Measurements from ENCODE around the gene CORO2B. TPM values are rescaled to one million over a fixed set of nuclear protein-coding genes. Genes with fewer than 3 reads are reported as not detected.

Gene CORO2B
- total and polyA plus RNA-seq, 2 experiments from 2014 or later = 1.6 to 4.6 TPM

GRCh38 chr15:68632101-68632500 is 53.3 kb downstream of the CORO2B start:
- Mint-ChIP-seq H3K9me3 (no peaks in the 10 kb centered on the region), H3K27me3 (ENCODE audit: insufficient read depth, low read depth, poor library complexity) (peaks cover 8% of the 10 kb centered on the region), H3K27ac (no peak overlapping the region), H3K36me3 (ENCODE audit: low read depth) (no peaks in the 10 kb centered on the region), H3K4me3 (no peak overlapping the region), H3K4me1 (peaks cover 18% of the 10 kb centered on the region)
- no peak overlapping the region for H3K4me2 ChIP-seq
- DNase-seq (ENCODE audit: low spot score) = no peak
- no peak overlapping the region for H3K27ac ChIP-seq (ENCODE audit: low read depth)
- H3K27me3 ChIP-seq (ENCODE audit: insufficient read depth) = no peaks in the 10 kb centered on the region
- H3K4me1 ChIP-seq (ENCODE audit: insufficient read depth) = peaks cover 2% of the 10 kb centered on the region; the same call in 1 of the 2 replicates
- no peak overlapping the region for H2AFZ ChIP-seq
- no peaks in the 10 kb centered on the region for H3F3A ChIP-seq (replicated peaks; ENCODE audit: low read depth)
- H3K36me3 ChIP-seq (ENCODE audit: insufficient read depth) = no peaks in the 10 kb centered on the region
- H4K20me1 ChIP-seq (replicated peaks; ENCODE audit: insufficient read depth) = no peaks in the 10 kb centered on the region
- no peaks in the 10 kb centered on the region for H3K79me2 ChIP-seq (replicated peaks; ENCODE audit: insufficient read depth)
- no peaks in the 10 kb centered on the region for H3K9me2 ChIP-seq (ENCODE audit: insufficient read depth)
- TF ChIP-seq ZNF114 (CRISPR knock-in tag; IDR thresholded peaks at IDR 0.05) = no peak
- TF ChIP-seq CREB1 (CRISPR knock-in tag; IDR thresholded peaks at IDR 0.05; ENCODE audit: low read depth) = no peak
- H3K4me3 ChIP-seq = no peak overlapping the region
- ATAC-seq = no peak

DNA sequence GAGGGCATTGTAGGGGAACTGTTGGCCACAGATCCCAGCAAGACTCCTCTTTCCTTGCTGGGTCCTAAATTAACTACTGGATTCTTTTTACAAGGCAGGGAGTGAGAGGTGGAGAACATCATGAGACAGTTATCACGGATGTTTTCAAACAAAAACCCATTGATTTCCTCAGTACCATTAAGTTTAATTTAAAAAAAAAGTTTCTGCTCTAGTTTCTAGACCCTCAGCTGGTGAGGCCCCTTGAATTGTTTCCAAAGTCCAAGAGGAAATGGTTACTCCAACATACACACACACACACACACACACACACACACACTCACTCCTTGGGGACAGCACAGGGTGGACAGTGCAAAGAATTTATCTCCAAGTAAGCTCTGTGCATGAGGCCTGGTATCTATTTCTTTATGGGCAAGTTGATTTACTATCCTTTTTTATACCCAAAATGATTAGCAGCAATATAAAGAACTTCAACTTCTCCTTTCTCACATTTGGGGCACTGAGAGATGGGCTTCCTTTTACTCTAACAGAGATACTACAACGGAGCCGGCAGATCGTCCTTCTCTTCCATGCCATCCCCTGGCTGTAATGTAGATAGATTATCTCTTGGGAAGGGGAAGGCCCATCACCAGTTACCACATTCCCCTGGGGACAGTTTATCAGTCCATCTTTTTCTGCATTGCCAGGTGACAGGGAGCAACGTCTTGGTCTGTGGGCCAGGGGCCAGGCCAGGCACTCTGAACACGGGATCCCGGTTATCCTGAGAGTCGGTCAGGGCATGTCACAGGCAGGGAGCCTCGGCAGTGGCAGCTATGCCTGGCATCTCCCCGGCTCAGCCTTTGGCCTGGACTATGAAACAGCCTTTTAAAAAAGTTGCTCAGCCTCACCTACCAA is 54.7 kb downstream of the CORO2B start:
- ATAC-seq (no peak), DNase-seq (ENCODE audit: low spot score) (no peak)
- Histone ChIP-seq H4K20me1 (replicated peaks; ENCODE audit: insufficient read depth) (no peaks in the 10 kb centered on the region), H3F3A (replicated peaks; ENCODE audit: low read depth) (no peaks in the 10 kb centered on the region), H3K27me3 (ENCODE audit: insufficient read depth) (no peaks in the 10 kb centered on the region), H3K4me1 (ENCODE audit: insufficient read depth) (no peaks in the 10 kb centered on the region; the same call in 1 of the 2 replicates), H3K4me2 (no peak overlapping the region), H3K9me2 (ENCODE audit: insufficient read depth) (no peaks in the 10 kb centered on the region), H3K36me3 (ENCODE audit: insufficient read depth) (no peaks in the 10 kb centered on the region), H3K4me3 (no peak overlapping the region), H2AFZ (no peak overlapping the region), H3K27ac (ENCODE audit: low read depth) (no peak overlapping the region), H3K79me2 (replicated peaks; ENCODE audit: insufficient read depth) (no peaks in the 10 kb centered on the region)
- Mint-ChIP-seq H3K9me3 (no peaks in the 10 kb centered on the region), H3K36me3 (ENCODE audit: low read depth) (no peaks in the 10 kb centered on the region), H3K4me1 (peaks cover 17% of the 10 kb centered on the region), H3K4me3 (no peak overlapping the region), H3K27me3 (ENCODE audit: insufficient read depth, low read depth, poor library complexity) (peaks cover 8% of the 10 kb centered on the region), H3K27ac (no peak overlapping the region)
- TF ChIP-seq CREB1 (CRISPR knock-in tag; IDR thresholded peaks at IDR 0.05; ENCODE audit: low read depth) = no peak
- no peak for TF ChIP-seq POLR2AphosphoS5 (IDR thresholded peaks at IDR 0.05; ENCODE audit: low read depth)
- TF ChIP-seq NANOG (IDR thresholded peaks at IDR 0.05; ENCODE audit: borderline replicate concordance) = no peak
- no peak for TF ChIP-seq ZNF331 (CRISPR knock-in tag; IDR thresholded peaks at IDR 0.05; ENCODE audit: low read depth)
- TF ChIP-seq STAT1 (IDR thresholded peaks at IDR 0.05; ENCODE audit: unreplicated experiment) = no peak
- TF ChIP-seq ETS1 (IDR thresholded peaks at IDR 0.05) = no peak
- TF ChIP-seq, protein P1, sequence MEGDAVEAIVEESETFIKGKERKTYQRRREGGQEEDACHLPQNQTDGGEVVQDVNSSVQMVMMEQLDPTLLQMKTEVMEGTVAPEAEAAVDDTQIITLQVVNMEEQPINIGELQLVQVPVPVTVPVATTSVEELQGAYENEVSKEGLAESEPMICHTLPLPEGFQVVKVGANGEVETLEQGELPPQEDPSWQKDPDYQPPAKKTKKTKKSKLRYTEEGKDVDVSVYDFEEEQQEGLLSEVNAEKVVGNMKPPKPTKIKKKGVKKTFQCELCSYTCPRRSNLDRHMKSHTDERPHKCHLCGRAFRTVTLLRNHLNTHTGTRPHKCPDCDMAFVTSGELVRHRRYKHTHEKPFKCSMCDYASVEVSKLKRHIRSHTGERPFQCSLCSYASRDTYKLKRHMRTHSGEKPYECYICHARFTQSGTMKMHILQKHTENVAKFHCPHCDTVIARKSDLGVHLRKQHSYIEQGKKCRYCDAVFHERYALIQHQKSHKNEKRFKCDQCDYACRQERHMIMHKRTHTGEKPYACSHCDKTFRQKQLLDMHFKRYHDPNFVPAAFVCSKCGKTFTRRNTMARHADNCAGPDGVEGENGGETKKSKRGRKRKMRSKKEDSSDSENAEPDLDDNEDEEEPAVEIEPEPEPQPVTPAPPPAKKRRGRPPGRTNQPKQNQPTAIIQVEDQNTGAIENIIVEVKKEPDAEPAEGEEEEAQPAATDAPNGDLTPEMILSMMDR (conservative IDR thresholded peaks at IDR 0.05; ENCODE audit: low read depth in 2 of 2) = no peak
- TF ChIP-seq ZNF114 (CRISPR knock-in tag; IDR thresholded peaks at IDR 0.05) = no peak
- no peak for TF ChIP-seq REST (IDR thresholded peaks at IDR 0.05; ENCODE audit: unreplicated experiment)
- TF ChIP-seq EZH2phosphoT487 (IDR thresholded peaks at IDR 0.05; ENCODE audit: unreplicated experiment) = no peak

All from GM23338 (cell line).